NCI-H345 treated with DMSO at 0.1 percent for 48 hours (cell line): ENCODE measurements around the gene GJB6.
A peak's percentile ranks its signal among the peaks of the same experiment; 100 is the strongest.

Experiments
- DNase-seq: peaks from one replicate; lab custom pipeline; 2025; ENCODE audit not compliant: unreplicated experiment; lab: John Stamatoyannopoulos, UW

Gene GJB6

GRCh38 chr13:20188667-20189553, 43.2 kb downstream of the GJB6 start:
- no peak for DNase-seq

DNA sequence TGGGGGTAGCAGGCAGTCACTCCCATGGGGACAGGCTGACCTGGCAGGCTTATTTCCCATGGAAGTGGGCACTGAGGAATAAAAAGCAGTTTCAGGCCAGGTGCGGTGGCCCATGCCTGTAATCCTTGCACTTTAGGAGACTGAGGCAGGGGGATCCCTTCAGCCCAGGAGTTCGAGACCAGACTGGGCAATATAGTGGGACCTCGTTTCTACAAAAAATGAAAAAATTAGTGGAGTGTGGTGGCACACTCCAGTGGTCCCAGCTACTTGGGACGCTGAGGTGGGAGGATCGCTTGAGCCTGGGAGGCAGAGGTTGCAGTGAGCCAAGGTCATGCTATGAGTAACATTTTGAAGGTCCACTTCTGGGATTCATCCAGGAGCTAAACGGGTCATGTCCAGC, 45.3 kb downstream of the GJB6 start:
- DNase-seq, result no peak

- no peak for DNase-seq
Measured at GRCh38 chr13:20185366-20186056, 46.6 kb downstream of the GJB6 start.

- DNase-seq, result peak; percentile 43
Measured at GRCh38 chr13:20182231-20182846, 49.8 kb downstream of the GJB6 start.

DNA sequence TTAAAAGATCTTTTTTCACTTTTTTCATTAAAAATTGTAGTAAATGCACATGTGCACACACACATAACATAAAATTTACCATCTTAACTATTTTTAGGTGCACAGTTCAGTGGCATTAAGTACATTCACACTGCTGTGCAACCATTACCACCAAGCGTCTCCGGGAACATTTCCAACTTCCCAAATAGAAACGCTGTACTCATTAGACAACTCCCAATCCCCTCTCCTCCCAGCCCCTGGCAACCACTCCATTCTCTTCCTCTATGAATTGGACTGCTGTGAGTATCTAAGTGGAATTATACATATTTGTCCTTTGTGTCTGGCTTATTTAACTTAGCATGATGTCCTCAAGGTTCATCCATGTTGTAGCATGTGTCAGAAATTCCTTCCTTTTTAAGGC, 50.9 kb downstream of the GJB6 start:
- no peak for DNase-seq

GRCh38 chr13:20178156-20178555, 54.0 kb downstream of the GJB6 start:
- DNase-seq, result no peak

- no peak for DNase-seq
Measured at GRCh38 chr13:20177049-20177831, 54.9 kb downstream of the GJB6 start.

DNA sequence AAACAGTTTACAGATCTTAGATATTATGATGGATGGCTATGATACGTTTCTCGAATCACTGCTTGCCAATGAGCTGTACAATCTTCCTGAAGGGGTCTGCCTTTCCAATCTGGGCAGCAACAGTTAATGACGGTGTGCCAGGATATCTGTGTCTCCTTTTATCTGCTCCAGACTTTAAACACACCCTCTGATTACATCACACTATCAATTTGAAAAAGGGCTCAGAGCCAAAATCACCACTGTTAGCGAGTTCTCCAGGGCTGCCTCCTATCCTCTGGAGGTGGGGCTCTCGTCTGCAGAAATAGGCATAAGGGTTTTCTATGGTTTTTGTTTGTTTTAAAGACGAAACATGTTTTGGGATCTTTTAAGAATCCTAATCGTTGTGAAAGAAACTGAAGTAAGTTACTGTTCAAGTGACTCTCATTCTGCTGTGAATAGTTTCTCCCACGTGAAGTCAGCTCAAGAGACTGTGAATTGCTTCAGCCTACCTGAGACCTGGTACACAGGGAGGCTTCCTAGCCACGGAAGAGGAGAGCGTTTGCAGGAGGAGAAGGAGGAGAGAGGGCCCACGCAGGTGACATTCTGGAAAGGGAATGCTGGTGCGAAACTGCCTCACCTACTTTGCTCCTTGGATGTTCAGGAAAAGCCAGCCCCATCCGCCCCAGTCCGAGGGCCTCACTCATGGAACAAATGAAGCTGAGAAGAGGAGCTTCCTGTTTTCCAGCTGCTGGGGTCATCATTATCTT, 56.0 kb downstream of the GJB6 start:
- no peak for DNase-seq

DNA sequence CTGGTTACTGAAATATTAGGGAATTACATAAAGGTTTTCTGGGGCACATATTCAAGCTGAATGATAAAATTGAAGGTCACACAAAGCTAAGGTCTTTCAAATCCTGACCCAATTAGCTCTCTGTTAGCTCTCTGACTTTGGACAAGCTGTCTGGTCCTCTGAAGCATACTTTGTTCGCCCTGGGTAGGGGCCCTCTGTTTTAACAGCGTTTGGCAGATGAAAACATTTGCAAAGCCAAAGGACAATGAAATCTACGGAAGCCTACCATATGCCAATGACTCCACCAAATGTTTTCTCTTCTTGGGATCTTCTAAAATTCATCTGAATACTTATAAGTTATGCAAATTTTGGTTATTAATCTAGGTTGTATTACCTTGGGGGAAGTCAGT, 56.7 kb downstream of the GJB6 start:
- no peak for DNase-seq

DNA sequence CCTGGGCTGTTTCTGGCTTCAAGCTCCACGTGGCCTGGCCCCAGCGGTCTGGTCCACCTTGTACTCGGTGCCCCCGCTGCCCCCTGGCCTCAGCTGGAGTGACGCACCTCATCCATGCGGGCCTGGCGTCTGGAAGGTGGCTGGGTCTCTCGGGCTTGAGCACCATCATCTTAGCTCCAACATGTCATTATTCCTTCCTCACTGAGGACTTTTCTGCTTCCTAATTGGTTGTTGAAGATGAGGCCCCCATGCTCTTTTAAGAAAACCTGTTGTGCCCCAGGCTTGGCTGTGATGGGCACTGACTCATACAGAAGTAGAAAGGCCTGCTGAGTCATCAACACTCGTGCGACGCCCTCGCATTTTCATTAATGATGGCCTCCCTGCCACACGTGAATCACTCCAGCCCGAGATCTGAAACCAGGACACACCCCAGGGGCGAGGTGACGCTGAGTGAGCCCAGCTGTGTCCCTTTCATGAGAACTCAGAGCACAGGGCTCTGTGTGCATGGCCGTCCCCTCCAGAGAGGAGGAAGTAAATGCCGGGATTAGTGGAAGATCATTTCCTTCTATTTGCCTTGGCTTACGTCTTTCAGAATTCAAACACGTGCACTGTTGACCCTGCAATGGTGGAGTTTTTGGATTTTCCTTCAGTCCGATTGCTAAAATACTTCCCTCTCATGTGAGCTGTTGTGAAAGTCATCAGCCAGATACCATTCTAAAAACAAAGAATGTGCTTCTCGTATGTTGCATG, 57.3 kb downstream of the GJB6 start:
- DNase-seq, result no peak

DNA sequence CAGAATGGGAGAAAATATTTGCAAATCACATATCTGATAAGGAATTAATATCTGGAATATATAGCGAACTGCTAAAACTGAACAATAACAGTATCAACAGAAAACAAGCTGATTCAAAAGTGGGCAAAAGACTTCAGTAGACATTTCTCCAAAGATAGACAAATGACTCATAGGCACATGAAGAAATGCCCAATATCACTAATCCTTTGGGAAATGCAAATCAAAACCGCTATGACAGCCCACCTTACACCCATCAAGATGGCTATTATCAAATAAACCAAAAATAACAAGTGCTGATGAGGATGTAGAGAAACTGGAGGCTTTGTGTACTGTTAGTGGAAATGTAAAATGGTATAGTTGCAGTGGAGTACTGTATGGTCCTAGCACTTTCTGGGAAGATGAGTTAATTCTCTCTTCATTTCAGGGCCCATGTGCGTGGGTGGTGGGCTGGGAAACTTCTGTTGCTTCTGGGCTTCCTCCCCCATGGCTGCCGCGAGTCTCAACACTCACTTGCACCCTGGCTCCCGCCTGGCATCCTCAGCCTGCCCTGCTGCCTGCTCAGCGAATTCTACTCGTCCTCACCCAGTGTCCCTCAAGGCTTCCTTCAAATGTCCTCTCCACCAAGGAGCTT, 58.9 kb downstream of the GJB6 start:
- DNase-seq, result no peak
